Thoracic aorta (tissue), 2 donors: ENCODE measurements around the gene KDM7A. TPM values are rescaled to one million over a fixed set of nuclear protein-coding genes. Genes with fewer than 3 reads are reported as not detected.

Experiments
- ATAC-seq: fragments of 150-250 bp; one replicate; pipeline ENCODE4 v1.8.0; 2017; ENCODE audit warnings: low read depth; ENCODE audit not compliant: insufficient number of reproducible peaks, low FRiP score
- DNase-seq: peaks from one replicate; pipeline ENCODE4 v3.0.0-alpha.2; 2020; ENCODE audit warnings: low spot score
- H3K27ac ChIP-seq, 2 donors: fragments of 200-600 bp; sonication (generic); 1 replicate in 1 of 2; 2 replicates in 1 of 2; pipeline ENCODE4 v1.5.1; 2016; ENCODE audit warnings: mild to moderate bottlenecking in 2 of 2, moderate library complexity in 2 of 2
- H3K27me3 ChIP-seq: fragments of 200-600 bp; sonication (generic); replicated peaks from 2 replicates; pipeline ENCODE4 v1.6.0; 2016; ENCODE audit warnings: mild to moderate bottlenecking; ENCODE audit not compliant: insufficient read depth
- H3K36me3 ChIP-seq: fragments of 200-600 bp; sonication (generic); one replicate; pipeline ENCODE4 v1.5.1; 2016
- H3K4me1 ChIP-seq, 2 donors: fragments of 200-600 bp; sonication (generic); 1 replicate in 1 of 2; 2 replicates in 1 of 2; pipeline versions ENCODE4 v1.5.1 to v1.6.0; 2016; ENCODE audit warnings: low read depth in 2 of 2, mild to moderate bottlenecking in 1 of 2; ENCODE audit not compliant: control insufficient read depth in 1 of 2
- H3K4me3 ChIP-seq: fragments of 200-600 bp; sonication (generic); 2 replicates; pipeline ENCODE4 v1.5.1; 2016; ENCODE audit warnings: mild to moderate bottlenecking
- H3K9me3 ChIP-seq: fragments of 200-600 bp; sonication (generic); 2 replicates; pipeline ENCODE4 v1.5.1; 2016
- CTCF ChIP-seq: fragments of 200-600 bp; sonication (generic); IDR thresholded peaks from one replicate; pipeline ENCODE4 v1.5.1; 2019; ENCODE audit warnings: antibody characterized with exemption
- total RNA-seq, 2 donors: library from RNA; depleted of rRNA; stranded (reverse); fragments of >200 nt; gene quantifications; one replicate each; pipeline versions ENCODE4 v1.1.0 to v1.2.3, GENCODE V29; 2016

KDM7A gene
- total RNA-seq, 2 donors from 2014 or later, result 27.9 to 42.7 TPM

GRCh38 chr7:140085447-140085846 lies 91.3 kb downstream of the KDM7A start:
- Histone ChIP-seq H3K4me3 (no peak overlapping the region), H3K27me3 (no peaks in the 10 kb centered on the region), H3K27ac (no peak overlapping the region), H3K36me3 (no peaks in the 10 kb centered on the region), H3K4me1 (no peaks in the 10 kb centered on the region), H3K9me3 (no peaks in the 10 kb centered on the region)
- TF ChIP-seq CTCF, result no peak
- ATAC-seq (no peak), DNase-seq (no peak)

GRCh38 chr7:140084972-140085371 lies 91.8 kb downstream of the KDM7A start:
- ATAC-seq (no peak), DNase-seq (no peak)
- no peaks in the 10 kb centered on the region for H3K4me1 ChIP-seq
- H3K9me3 ChIP-seq, result no peaks in the 10 kb centered on the region
- H3K27me3 ChIP-seq, result no peaks in the 10 kb centered on the region
- no peak overlapping the region for H3K4me3 ChIP-seq
- TF ChIP-seq CTCF, result no peak
- H3K36me3 ChIP-seq, result no peaks in the 10 kb centered on the region
- no peak overlapping the region for H3K27ac ChIP-seq

GRCh38 chr7:140084142-140084655 lies 92.6 kb downstream of the KDM7A start:
- ATAC-seq (no peak), DNase-seq (no peak)
- no peaks in the 10 kb centered on the region for H3K9me3 ChIP-seq

GRCh38 chr7:140082770-140083169 lies 94.0 kb downstream of the KDM7A start:
- H3K4me1 ChIP-seq, result no peaks in the 10 kb centered on the region
- H3K36me3 ChIP-seq, result no peaks in the 10 kb centered on the region
- no peak for TF ChIP-seq CTCF
- ATAC-seq, result no peak
- DNase-seq, result no peak
- no peaks in the 10 kb centered on the region for H3K9me3 ChIP-seq
- no peak overlapping the region for H3K4me3 ChIP-seq
- H3K27ac ChIP-seq, result no peak overlapping the region
- H3K27me3 ChIP-seq, result no peaks in the 10 kb centered on the region

More at GRCh38 chr7:140084142-140084655, 92.6 kb downstream of the KDM7A start:
- no peak for TF ChIP-seq CTCF
- no peaks in the 10 kb centered on the region for H3K27me3 ChIP-seq
- H3K36me3 ChIP-seq, result no peaks in the 10 kb centered on the region
- no peak overlapping the region for H3K27ac ChIP-seq
- no peaks in the 10 kb centered on the region for H3K4me1 ChIP-seq
- H3K4me3 ChIP-seq, result no peak overlapping the region

GRCh38 chr7:140081774-140082425 lies 94.9 kb downstream of the KDM7A start:
- ATAC-seq (no peak), DNase-seq (no peak)

More at GRCh38 chr7:140081774-140082425, 94.9 kb downstream of the KDM7A start:
- Histone ChIP-seq H3K36me3 (no peaks in the 10 kb centered on the region), H3K4me3 (no peak overlapping the region), H3K4me1 (no peaks in the 10 kb centered on the region), H3K27me3 (no peaks in the 10 kb centered on the region), H3K27ac (no peak overlapping the region), H3K9me3 (no peaks in the 10 kb centered on the region)
- no peak for TF ChIP-seq CTCF
